GOT3 (cell line): ENCODE measurements around the gene DNASE1L1.

ENCODE experiments used
- DNase-seq: peaks from one replicate; lab custom pipeline; 2025; ENCODE audit warnings: mixed read lengths; lab: John Stamatoyannopoulos, UW

The DNASE1L1 gene

DNA sequence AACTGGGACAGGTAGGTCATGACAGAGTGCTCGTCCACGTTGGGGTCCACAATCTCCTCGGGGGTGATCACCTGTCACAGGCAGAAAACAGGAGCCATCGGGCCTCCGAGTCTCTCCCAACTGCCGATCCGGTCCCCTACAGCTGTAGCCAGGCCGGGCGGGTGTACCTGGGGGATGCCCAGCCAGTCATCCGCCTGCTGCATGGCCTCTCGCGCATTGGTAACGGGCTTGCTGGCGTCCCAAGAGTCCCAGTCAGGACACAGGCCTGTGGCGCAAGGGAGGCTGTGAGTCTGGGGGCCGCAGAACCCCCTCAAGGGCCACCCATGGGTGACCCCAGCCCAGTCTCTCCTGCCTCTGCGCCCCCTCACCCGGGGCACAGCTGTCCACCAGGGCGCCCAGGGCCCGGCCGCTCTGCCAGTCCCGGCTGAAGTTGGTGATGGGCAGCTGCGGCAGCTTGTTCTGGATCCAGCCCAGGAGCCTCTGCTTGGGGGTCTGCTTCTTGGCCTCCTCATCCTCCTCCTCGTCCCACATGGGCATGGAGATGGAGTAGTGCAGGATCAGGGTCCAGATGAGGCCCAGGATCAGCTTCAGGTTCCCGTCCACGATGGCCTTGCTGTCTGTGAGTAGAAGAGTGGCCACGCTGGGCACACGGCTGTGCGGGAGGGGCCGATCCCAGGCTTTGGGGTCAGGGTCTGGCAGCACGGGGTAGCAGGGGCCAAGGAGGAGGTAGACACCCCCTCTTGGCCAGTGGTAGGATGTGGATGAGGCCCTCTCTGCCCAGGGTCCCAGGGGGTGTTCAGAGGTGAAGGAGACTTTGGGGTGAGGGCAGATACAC is 41.4 kb downstream of the DNASE1L1 start:
- no peak for DNase-seq

DNA sequence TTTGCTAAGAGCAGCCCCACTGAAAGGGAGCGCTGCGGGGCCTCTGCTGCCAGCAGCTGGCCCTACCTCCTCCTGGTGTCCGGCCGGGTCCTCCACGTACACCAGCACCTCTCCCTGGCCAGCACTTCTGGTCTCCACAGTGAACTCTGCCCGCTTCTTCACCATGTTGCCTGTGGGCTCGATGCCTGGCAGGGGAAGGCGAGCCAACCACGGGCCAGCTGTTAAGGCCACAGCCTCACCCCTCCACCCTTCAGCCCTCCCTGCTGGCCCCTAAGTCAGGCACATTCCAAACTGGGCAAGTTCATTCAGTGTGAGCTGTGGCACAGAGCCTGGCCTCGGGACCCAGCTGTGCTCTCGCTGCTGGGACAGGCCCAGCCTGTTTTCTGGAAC is 42.4 kb downstream of the DNASE1L1 start:
- no peak for DNase-seq

DNA sequence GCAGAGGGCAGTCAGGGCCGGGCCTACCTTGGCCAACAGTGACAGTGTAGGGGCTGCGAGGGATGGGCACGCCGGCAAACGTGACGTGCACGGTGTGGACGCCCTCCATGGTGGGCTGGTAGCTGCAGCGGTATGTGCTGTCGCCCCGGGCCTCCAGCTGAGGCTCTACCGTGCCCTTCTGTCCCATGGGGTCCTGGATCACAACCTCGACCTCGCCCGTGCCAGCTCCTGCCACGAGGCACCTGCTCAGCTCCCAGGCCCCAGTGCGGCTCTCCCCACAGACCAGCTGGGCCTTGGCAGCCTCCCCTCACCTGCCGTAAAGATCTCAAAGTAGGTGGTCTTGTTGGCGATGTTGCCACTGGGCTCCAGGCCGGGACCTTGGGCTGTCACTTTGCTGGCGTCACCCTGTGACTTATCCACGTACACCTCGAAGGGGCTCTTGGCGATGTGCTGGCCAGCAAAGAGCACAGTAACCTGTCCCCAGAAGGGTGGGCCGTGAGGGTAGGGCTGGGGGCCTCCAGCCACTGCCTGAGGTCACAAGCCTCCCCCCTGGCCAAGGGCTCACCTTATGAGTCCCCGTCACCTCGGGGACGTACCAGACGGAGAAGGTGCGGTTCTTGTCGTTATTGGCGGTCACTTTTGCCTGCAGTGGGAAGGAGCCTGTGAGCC is 42.9 kb downstream of the DNASE1L1 start:
- no peak for DNase-seq

DNA sequence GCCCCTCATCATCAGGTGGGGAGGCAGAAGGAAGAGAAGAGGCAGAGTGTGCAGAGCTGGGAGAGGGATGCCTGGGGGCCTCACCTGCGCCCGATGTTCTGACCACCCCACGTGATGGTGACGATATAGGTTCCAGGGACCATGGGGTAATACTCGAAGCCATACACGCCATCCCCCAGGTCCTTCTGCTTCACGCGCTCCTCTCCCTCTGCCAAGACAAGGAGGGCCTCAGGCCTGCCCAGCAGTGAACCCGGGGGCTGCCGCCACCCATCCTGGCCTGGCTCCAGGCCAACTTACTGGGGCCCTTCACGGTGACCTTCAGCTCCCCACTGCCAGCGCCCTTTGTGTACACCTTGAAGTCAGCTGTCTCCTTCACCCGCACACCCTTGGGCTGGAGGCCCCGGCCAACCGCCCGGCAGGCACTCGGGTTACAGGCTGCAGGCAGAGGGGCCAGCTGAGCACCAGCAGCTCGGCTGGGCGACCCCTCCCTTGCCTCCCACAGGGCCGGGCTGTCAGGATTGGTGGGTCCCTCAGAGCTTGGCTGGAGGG is 43.9 kb downstream of the DNASE1L1 start:
- DNase-seq: no peak

DNA sequence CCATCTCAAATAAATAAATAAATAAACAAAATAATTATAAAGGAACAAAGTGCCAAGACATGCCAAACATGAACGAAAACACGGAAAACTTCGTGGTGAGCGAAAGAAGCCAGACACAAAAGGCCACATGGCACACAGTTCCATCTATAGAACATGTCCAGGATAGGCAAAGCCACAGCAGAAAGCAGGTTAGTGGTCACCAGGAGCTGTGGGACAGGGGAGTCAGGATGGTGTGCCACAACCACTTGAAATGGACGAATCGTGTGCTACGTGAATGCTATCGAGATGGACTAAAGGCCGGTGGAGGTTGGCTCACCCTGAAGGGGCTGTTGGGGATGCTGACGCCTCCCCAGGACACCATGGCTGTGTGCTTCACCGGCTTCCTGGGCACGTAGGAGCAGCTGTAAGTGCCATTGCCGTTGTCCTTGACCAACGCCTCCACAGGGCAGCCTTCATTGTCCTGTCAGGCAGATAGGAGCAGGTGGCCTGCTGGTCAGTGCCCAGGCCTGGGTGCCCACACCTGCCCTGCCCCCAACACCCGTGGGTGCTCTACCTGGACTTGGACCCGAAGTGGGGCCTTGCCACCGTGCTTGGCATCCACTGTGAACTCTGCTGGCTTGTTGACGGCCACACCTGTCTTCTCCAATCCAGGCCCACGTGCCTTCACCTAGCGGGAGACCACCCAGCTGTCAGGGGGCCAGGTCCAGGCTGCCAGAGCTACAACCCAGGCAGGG is 45.2 kb downstream of the DNASE1L1 start:
- DNase-seq: no peak

DNA sequence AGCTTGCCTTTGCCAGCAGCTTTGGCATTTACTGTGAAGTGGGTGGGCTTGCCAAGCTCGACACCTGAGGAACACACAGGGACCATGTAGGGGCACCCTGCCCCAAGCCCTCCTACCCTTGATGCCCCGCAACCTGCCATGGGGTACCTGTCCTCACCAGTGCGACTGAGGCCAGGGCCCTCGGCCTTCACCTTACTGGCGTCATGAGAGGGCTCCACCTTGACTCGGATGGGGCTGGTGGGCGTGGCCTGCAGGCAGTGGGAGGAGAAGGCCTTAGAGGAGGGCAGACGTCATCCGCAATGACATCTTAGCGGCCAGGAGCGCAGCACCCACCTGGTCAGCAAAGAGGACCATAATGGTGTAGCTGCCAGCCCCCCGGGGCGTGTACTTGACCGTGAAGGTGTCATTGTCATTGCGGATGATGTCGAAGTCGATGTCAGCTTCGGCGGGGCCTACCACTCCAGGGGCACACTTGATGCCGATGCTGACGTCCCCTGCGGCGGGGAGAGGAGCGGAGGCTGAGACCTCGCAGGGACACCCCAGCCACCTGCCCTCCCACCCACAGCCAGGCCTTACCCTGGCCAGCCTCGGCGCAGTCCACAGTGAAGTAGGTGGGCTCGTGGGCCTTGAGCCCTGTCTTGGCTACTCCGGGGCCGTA is 46.8 kb downstream of the DNASE1L1 start:
- no peak for DNase-seq

DNA sequence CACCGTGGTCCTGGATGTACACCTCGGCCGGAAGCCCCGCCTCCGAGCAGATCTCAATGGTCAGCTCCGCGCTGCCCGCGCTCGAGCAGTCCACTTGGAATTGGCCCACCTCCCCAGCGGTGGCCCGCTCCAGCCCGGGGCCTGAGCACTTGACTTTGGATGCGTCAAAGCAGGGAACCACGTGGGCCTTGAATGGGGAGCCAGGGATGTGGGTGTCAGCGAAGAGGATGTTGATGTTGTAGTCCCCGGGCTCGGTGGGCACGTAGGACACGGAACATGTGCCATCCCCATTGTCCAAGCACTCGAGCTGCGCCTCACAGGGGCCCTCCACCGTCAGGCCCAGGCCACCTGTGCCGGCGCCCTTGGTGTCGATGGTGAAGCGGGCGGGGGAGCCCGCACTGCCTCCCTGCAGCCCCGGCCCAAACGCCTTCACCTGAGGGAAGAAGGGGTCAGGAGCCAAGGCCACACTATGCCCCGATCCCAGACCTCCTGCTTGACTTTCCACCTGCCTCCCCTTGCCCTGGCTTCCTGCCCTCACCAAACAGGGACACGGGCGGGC is 48.8 kb downstream of the DNASE1L1 start:
- no peak for DNase-seq

DNA sequence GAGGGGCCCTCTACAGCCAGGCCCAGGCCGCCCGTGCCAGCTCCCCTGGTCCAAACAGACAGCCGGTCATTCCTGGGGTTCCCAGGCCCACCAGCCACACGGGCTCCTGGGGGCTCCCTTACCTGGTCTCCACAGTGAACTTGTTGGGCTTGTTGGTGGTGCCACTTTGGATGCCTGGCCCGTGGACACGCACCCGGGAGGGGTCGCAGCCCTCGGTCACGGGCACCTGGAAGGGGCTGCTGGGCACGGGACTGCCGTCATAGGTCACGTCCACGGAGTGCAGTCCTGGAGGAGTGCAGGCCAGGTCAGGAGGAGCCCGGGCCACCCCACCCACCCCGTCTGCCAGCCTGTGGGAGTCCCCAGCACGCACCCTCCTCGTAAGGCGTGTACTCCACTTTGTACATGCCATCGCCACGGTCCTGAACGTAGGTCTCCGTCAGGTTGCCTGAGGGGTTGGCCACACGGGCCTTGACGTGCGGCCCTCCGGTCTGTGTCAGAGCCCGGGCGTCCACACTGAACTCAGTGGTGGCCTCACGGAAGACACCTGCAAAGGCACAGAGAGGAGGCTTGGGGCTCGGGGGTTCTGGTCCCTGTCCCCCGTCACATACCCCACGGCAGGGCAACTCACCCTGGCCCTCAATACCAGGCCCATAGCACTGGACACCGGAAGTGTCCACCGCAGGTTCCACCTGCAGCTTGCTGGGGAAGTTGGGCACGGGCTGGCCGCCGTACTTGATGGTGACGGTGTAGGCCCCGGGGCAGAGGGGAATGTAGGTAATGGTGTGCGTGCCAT is 49.5 kb downstream of the DNASE1L1 start:
- no peak for DNase-seq

DNA sequence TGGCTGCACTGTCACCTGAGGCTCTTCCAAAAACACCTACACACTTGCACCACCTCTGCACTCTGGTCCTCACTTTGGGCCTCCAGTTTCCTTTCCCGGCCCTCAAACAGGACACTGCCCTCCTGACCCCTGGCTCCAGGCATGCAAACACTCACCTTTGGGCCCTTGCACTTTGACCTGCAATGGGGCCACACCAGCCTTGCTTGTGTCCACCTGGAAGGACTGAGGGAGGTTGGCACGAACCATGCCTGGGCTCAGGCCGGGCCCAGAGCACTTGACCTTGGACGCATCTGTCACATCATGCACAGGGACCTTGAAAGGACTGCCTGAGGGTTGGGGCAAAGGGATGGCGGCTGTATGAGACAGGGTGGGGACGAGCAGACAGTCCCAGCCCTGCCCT is 50.2 kb downstream of the DNASE1L1 start:
- DNase-seq: no peak

DNA sequence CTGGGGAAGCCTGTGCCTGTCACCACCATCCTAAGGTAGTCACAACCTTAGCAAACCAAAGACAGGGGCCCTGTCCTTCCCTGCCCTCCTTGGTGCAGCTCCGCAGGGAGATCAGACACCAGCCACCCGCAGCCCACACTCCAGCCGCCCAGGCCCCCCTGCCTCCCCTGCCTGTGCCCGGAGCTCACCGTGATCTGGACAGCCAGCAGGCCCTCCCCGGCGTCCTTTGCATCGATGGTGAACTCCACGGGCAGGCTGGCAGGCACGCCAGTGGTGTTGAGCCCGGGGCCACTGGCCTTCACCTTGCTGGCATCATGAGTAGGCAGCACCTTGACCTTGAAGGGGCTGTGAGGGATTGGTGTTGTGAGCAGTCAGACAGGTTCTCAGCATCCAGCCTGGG is 51.0 kb downstream of the DNASE1L1 start:
- no peak for DNase-seq

DNA sequence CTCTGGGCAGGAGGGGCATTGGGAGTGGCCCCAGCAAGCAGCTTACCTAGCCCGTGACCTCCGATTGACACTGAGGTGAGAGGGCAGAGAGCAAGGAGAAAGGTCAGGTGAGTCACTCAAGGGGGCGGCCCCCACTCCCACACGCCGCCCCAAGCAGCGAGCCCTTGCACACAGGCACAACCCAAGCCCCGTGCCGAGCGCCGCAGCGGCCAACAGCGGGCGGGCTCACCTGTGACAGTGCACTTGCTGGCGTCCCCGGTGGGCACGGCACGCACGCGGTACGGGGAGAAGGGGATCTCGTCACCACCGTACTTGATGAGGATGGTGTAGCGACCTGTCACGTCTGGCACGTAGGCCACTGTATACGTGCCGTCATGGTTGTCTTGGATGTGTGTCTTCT is 51.8 kb downstream of the DNASE1L1 start:
- DNase-seq: no peak

DNA sequence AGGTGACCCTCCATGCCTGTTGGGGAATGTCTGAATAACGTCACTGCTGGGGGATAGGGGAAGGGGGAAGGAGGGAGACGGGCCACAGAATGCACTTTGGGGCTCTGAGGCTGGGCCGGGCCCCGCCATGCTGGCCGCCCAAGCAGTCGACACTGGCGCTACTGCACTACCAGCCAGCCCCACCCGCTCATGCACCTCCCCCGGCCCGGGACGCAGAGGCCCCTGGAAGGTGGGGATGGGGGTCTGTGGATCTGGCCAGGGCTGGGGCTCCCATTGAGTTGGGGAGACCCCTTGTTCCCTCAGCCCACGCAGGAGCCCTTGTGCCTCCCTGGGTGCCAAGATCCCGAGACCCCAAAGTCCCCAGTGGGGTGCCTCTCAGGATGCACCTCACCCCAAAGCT is 52.5 kb downstream of the DNASE1L1 start:
- no peak for DNase-seq

DNA sequence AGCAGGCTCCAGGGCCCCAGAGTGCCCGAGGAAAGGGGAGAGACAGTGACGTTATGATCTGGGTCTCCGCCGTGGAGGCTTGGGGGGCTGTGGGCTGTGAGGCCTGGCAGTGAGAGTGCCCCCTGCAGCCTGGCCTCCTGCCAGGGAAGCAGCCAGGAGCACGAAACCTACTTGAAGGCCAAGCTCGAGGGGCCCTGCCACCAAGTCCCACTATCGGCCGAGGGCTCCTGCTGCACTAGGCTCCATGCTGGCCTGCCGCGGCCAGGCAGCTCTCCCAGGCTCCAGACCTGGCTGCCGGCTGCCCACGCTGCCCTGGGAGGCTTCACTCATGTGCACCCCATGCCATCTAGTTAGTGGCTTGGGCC is 53.3 kb downstream of the DNASE1L1 start:
- no peak for DNase-seq

DNA sequence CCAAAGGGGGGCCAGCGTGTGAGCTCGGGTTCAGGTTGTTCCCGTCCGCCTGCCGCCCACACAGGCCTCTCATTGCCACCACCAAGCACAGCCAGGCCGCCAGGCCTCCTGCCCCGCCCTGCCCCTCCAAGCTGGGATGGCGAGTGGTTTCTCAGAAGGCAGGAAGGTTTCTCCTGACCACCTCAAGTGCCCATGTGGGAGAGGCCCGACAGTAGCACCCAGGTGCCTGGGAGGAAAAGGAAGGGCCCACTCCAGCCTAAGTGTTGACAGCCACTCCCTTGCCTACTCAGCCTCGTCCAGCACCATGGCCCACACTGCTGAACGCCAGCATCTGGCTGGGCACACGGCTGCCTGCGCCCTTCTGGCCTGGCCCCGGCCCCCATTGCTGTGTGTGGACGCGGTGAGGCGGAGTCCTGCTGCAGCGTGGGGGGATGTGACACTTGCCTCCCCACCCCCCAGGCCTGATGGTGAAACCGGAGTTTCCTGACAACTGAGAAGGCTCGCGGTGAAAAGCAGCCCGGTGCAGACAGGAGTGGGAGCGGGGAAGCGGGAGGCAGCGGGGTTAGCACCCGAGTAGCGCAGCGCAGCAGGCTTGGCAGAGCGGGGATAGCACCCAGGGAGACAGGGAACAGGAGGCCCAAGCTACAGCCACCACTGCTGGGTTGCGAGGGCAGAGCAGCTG is 53.8 kb downstream of the DNASE1L1 start:
- DNase-seq: no peak

DNA sequence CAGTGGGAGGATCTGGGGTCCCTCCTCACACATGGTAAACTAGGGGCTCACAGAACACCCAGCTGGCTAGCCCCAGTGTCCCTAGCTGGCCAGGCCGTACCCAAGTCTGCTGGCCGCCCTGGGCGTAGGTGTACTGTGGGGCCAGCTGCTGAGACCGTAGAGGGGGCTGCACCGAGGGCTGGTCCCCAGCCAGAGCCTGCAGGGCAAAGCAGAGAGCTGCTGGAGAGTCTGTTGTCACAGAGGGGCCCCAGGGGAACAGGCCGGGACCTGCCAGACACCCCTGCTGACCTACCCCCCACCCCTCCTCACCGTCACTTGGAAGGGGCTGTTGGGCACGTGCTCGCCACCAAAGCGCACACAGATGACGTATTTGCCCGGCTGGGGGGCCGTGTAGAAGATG is 54.5 kb downstream of the DNASE1L1 start:
- no peak for DNase-seq

DNA sequence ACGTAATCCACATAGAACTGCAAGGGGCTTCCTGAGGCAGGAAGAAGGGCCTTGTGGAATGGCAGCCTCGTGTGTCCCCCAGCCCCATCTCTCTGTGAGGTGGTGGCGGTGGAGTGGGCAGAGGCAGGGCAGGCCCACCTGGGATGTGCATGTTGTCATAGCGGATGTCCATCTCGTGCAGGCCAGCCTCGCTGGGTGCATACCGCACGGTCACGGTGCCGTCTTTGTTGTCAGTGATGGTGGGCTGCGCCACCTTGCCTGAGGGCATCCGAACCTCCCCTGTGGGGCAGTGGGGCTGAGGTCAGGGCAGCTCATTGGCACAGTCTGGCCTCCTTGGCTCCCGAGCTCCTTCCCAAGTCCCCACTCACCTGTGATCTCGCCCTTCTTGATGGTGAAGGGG is 55.0 kb downstream of the DNASE1L1 start:
- DNase-seq: no peak

DNA sequence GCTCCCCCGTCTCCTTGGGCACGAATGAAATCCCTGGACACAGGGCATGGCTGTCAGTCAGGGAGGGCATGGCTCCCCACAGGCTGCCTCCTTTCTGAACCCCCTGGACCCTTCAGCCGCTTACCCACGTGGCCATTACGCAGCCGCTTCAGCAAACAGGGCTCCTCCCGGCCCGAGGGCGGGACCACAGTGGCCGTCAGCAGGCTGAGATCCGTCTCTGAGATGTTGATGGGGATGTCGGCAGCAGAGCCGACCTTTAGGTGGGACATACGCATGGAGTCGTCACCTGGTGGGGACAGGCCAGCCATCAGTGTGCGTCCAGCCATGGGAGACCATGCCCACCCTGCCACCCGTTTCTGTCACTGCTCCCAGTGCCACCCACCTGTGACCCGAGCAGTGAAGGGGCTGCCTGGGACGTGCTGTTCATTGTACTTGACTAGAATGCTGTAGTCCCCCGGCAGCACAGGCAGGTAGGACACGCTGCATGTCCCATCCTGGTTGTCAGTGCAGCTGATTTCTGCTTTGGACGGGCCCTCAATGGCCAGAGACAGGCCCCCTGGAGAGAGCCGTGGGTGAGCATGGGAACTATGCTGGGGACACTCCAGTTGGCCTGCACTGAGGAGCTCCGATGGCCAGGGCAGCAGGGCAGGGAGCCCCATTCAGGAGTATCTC is 55.7 kb downstream of the DNASE1L1 start:
- no peak for DNase-seq

DNA sequence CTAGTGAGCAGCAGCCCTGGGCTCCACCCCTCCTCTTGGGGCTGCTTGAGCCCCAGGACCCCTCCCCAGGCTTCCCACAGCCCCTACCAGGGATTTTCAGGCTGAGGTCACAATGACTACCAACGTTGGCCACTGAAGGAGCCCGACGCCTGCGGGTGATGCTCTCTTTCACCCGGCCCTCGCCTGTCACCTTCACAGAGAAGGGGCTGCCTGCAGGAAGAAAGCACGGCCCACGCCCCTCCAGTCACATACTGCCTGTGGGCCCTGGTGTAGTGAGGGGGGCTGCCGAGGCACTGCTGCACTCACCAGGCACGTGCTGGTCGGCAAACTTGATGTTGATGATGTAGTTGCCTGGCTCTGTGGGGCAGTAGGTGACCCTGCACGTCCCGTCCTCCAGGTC is 56.6 kb downstream of the DNASE1L1 start:
- DNase-seq: no peak

DNA sequence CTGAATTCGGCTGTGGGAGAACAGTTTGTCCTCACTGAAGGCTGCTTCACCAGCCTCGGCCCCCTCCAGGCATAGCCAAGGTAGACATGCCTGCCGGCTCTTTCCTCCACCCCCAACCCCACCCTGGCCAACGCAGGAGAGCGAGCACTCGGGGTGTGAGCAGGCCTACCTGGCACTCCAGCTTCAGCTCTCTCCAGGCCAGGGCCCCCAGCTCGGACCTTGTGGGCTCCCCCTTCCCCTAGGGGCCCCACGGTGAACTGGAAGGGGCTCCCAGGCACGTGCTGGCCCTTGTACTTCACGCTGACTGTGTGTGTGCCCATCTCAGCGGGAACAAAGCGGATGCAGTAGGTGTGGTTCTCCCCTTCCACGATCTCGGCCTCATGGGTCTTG is 57.0 kb downstream of the DNASE1L1 start:
- no peak for DNase-seq
